KOPT-K1 (cell line): ENCODE data around the gene BANP.

Experiments
- H3K27ac ChIP-seq: fragments of 200-600 bp; sonication (generic); 2 replicates; pipeline ENCODE4 v1.5.1; 2016; ENCODE audit warnings: antibody characterized with exemption, mild to moderate bottlenecking, low read depth, low read length; ENCODE audit not compliant: poor library complexity, severe bottlenecking
- H3K36me3 ChIP-seq: fragments of 200-600 bp; sonication (generic); 2 replicates; pipeline ENCODE4 v1.5.1; 2017; ENCODE audit warnings: antibody characterized with exemption, mild to moderate bottlenecking, low read length, moderate library complexity; ENCODE audit not compliant: insufficient read depth
- H3K9me3 ChIP-seq: fragments of 200-600 bp; sonication (generic); 2 replicates; pipeline ENCODE4 v1.5.1; 2017; ENCODE audit warnings: antibody characterized with exemption, low read length, mild to moderate bottlenecking; ENCODE audit not compliant: insufficient read depth, poor library complexity, severe bottlenecking

The BANP gene

GRCh38 chr16:88064011-88064888 is 113.0 kb downstream of the BANP start:
- peaks cover 18% of the 10 kb centered on the region; the same call in 1 of the 2 replicates for H3K36me3 ChIP-seq

GRCh38 chr16:88064889-88065746 is 113.9 kb downstream of the BANP start:
- peaks cover 18% of the 10 kb centered on the region; the same call in 1 of the 2 replicates for H3K36me3 ChIP-seq
- H3K27ac ChIP-seq: no peak overlapping the region
- H3K9me3 ChIP-seq: no peaks in the 10 kb centered on the region

More at GRCh38 chr16:88064011-88064888, 113.0 kb downstream of the BANP start:
- H3K9me3 ChIP-seq: no peaks in the 10 kb centered on the region
- no peak overlapping the region for H3K27ac ChIP-seq

- Histone ChIP-seq H3K27ac (no peak overlapping the region), H3K9me3 (no peaks in the 10 kb centered on the region), H3K36me3 (peaks cover 20% of the 10 kb centered on the region; the same call in 1 of the 2 replicates)
Measured at GRCh38 chr16:88065747-88066142, 114.5 kb downstream of the BANP start.

GRCh38 chr16:88066234-88066633 is 115.0 kb downstream of the BANP start:
- Histone ChIP-seq H3K27ac (no peak overlapping the region), H3K36me3 (peaks cover 24% of the 10 kb centered on the region; the same call in 1 of the 2 replicates), H3K9me3 (no peaks in the 10 kb centered on the region)

GRCh38 chr16:88066680-88067529 is 115.7 kb downstream of the BANP start:
- H3K27ac ChIP-seq: no peak overlapping the region
- peaks cover 30% of the 10 kb centered on the region; the same call in 1 of the 2 replicates for H3K36me3 ChIP-seq
- H3K9me3 ChIP-seq: no peaks in the 10 kb centered on the region

- H3K36me3 ChIP-seq: peaks cover 39% of the 10 kb centered on the region; the same call in 1 of the 2 replicates
- H3K9me3 ChIP-seq: no peaks in the 10 kb centered on the region
- no peak overlapping the region for H3K27ac ChIP-seq
Measured at GRCh38 chr16:88067530-88068411, 116.5 kb downstream of the BANP start.

GRCh38 chr16:88068476-88069396 is 117.5 kb downstream of the BANP start:
- no peaks in the 10 kb centered on the region for H3K9me3 ChIP-seq
- no peak overlapping the region for H3K27ac ChIP-seq
- peaks cover 45% of the 10 kb centered on the region; the same call in 1 of the 2 replicates for H3K36me3 ChIP-seq

GRCh38 chr16:88069397-88070168 is 118.3 kb downstream of the BANP start:
- Histone ChIP-seq H3K9me3 (no peaks in the 10 kb centered on the region), H3K36me3 (peaks cover 45% of the 10 kb centered on the region; the same call in 1 of the 2 replicates), H3K27ac (no peak overlapping the region)

- no peak overlapping the region for H3K27ac ChIP-seq
- H3K36me3 ChIP-seq: peaks cover 44% of the 10 kb centered on the region; the same call in 1 of the 2 replicates
- H3K9me3 ChIP-seq: no peaks in the 10 kb centered on the region
Measured at GRCh38 chr16:88070341-88070740, 119.1 kb downstream of the BANP start.

GRCh38 chr16:88070989-88071625 is 119.9 kb downstream of the BANP start:
- H3K27ac ChIP-seq: no peak overlapping the region
- peaks cover 50% of the 10 kb centered on the region for H3K36me3 ChIP-seq
- no peaks in the 10 kb centered on the region for H3K9me3 ChIP-seq

- peaks cover 56% of the 10 kb centered on the region for H3K36me3 ChIP-seq
- H3K9me3 ChIP-seq: no peaks in the 10 kb centered on the region
- no peak overlapping the region for H3K27ac ChIP-seq
Measured at GRCh38 chr16:88071908-88072307, 120.7 kb downstream of the BANP start.

- Histone ChIP-seq H3K9me3 (no peaks in the 10 kb centered on the region), H3K27ac (no peak overlapping the region), H3K36me3 (peaks cover 56% of the 10 kb centered on the region)
Measured at GRCh38 chr16:88072571-88073001, 121.4 kb downstream of the BANP start.
